ENCODE data around the gene NXPE2.

The NXPE2 gene

DNA sequence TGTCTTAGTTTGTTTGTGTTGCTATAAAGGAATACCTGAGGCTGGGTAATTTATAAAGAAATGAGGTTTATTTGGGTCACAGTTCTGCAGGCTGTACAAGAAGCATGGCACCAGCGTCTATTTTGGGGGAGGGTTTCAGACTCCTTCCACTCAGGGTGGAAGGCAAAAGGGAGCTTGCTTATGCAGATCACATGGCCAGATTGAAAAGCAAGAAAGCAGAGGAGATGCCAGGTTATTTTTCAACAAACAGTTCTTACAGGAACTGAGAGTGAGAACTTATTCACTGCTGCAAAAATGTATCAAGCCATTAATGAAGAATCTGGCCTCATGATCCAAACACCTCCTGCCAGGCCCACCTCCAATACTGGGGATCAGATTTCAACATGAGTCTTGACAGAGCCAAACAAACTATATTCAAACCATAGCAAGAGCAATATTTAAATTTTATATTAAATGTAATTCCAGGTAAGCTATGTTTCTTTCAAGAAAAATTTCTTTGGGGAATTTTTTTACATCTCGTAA is 66.9 kb downstream of the NXPE2 start:
- no peak overlapping the region for H3K27ac ChIP-seq
- TF ChIP-seq, protein P1, sequence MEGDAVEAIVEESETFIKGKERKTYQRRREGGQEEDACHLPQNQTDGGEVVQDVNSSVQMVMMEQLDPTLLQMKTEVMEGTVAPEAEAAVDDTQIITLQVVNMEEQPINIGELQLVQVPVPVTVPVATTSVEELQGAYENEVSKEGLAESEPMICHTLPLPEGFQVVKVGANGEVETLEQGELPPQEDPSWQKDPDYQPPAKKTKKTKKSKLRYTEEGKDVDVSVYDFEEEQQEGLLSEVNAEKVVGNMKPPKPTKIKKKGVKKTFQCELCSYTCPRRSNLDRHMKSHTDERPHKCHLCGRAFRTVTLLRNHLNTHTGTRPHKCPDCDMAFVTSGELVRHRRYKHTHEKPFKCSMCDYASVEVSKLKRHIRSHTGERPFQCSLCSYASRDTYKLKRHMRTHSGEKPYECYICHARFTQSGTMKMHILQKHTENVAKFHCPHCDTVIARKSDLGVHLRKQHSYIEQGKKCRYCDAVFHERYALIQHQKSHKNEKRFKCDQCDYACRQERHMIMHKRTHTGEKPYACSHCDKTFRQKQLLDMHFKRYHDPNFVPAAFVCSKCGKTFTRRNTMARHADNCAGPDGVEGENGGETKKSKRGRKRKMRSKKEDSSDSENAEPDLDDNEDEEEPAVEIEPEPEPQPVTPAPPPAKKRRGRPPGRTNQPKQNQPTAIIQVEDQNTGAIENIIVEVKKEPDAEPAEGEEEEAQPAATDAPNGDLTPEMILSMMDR (conservative IDR thresholded peaks at IDR 0.05) = no peak

DNA sequence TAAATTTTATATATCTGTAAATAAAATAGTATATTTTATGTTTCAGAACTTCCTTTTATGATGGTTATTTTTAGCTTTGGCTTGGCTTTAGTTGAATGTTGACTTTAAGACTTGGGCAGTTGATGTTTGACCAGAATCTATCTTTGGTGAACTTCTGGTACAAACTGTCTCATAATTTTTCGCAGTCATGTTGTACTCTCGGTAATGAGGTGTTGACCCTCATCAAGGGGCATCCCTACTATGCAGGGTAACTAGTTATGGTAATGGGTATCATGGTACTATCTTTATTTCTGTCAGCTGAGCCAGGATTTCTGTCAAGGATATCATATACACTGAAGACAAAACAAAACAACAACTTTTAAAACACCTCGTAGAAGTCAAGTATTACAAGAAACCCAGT is 67.7 kb downstream of the NXPE2 start:
- TF ChIP-seq, protein P1 (conservative IDR thresholded peaks at IDR 0.05) = no peak
- H3K27ac ChIP-seq = no peak overlapping the region
